ENCODE results near the gene PRB2. TPM values are rescaled to one million over a fixed set of nuclear protein-coding genes. Genes with fewer than 3 reads are reported as not detected.
"Not testable (repeated sequence)": the region's sequence is repeated elsewhere in the genome, so short reads cannot be mapped to it uniquely, and the experiment has no call there.

Gene PRB2
- polyA plus RNA-seq (ENCODE audit: insufficient read length in 4 of 4) = not detected

DNA sequence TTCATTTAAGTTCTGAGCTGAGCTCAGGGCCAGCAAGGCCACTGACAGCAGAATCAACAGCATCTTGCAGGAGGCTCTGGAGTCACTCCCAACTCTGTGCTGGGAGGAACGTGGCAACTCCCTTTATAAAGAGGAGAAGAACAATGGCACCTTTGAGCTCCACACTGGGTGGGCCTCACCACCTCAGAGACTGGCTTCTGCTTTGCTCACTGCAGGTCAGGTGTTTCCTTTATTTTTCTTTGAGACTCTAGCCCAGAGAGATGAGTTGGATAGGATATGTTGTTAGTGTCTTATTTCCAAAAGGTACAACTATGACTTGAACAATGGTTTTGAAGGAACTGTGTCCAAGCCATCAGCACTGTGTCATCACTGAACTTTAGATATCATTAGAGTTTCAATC lies at the start of gene PRB2:
Gene PRB2 (minus strand): TSS at position 101 of the 400 bp plus-strand sequence. CDS start 38 bp downstream, at position 63.
- not testable (repeated sequence) for DNase-seq (ENCODE audit: low read depth in 4 of 4, low spot score in 3 of 4)

DNA sequence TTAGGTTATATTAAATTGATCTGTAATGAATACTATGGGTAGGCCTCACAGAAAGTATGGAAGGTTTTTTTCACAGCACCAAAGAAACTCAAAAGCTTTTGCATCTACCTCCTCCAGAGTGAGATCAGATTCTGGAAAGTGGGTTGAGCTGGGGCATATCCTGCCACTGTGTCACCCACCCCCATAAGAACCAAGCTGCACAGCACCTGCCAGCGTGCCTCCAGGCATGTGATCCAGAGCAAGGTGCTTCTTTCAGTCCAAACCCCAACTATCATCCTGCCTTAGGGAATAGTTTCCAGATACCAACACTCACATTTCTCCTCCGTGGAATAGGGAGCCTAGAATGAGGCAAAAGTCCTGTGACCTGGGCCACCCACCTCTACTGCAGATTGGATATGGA lies 42.6 kb upstream of the PRB2 start:
- no peak for DNase-seq (ENCODE audit: low read depth in 4 of 4, low spot score in 3 of 4)

DNA sequence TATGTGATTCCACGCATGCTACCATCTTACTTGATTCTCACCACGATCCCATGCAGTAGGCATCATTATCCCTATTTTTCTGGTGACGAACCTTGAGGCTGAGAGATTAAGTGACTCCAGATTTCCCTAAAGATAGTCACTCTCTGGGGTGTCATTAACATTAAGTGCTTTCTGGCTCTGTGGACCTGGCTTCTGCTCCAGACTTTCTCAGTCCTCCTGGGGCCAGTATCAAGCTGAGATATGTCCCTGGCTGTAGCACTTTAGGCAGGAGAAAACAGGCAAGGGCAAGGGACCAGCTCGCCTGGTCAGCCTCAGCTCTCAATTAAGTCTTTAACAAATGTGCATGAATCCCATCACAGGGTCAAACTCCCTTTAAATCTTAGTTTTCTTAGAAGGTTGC lies 38.3 kb upstream of the PRB2 start:
- no peak for DNase-seq (ENCODE audit: low read depth in 4 of 4, low spot score in 3 of 4)

DNA sequence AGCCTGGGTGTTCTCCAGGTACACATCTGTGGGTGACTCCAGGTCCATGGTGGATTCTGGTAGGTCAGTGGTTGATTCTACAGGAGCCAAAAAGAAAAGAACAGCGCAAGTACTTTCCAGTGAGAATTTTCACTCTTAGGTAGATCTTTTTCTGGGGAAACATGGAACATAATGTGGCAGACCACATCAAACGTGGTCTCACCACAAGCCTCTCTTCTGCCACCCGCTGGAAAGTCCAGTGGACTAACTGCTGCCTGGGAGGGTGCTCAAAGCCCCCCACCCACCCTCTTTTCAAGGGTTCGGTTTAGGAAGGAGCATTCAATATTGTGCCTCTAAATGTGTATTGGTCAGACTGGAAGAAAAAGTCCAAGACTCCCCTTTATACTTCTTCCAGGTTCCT lies 36.1 kb upstream of the PRB2 start:
- DNase-seq (ENCODE audit: low read depth in 4 of 4, low spot score in 3 of 4) = no peak

DNA sequence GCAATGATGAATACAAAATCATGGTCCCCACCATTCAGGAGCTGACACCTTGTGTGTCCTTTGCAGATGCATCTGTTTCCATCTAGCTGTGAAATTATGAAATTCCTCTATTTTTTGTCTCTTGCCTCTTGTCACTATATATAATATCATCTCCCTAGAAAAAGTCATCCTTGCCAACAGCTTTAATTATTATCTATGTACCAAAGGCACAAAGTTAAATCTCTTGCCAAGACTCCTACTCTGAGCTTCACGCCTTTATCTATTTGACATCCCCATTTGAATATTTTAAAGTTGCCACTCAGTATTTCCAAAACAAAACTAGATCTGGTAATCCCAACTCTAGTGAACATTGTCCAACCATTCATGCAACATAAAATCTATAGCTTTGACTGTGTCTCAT lies 32.0 kb upstream of the PRB2 start:
- DNase-seq (ENCODE audit: low read depth in 4 of 4, low spot score in 3 of 4) = no peak

DNA sequence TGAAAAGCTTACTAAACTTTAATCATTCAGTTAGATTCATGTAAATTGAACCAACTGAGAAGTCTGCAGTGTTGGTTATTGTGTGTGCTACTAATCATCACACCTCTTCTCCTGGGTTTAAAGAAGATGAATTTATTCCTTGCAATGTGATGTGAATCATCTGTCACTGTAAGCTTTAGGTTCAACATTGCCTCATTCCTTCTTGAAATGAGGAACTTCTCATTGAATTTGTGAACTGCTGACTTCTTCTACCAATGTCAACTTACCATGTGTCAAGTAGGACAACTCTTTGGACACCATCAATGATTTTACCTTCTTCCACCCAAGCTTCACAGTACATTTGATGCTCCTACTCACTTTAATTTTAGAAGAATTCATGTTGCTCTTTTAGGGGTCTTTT lies 17.4 kb upstream of the PRB2 start:
- DNase-seq (ENCODE audit: low read depth in 4 of 4, low spot score in 3 of 4) = no peak

DNA sequence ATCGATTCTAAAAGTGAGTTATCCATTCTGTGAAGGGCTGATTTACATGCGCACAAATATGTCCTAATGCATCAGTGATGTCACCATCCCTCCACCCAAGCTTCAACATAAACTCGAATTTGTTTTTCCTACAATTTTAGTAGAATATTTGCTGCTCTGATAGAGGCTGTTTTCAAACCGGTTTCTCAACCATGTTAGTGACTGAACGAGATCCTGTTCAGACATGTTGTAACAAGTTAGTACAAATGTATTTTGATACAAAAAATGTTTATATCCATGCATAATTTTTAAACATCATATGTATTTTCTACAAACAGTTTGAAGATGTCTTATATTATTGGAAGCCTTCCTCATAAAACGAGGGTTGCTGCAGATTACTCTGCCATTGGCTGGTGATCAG lies 12.7 kb upstream of the PRB2 start:
- DNase-seq (ENCODE audit: low read depth in 4 of 4, low spot score in 3 of 4) = no peak

DNA sequence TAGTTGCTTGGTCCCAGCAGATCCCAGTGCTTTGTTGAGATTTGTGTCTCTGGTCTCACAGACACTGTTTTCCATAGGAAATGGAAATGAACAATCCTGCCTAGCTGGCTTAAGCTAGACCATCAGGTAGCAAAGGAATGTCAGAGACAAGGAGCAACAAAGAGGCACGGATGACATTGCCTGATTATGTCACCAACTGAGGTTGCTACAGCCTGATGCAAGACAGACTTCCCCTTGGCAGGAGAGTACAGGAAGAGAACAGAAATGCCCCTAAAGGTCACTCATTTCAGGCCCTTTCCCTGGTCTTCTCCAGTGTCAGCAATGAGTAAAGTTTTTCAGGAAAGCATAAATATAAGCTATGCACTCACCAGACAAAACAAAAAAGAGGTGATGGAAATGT lies 2.0 kb upstream of the PRB2 start:
- DNase-seq (ENCODE audit: low read depth in 4 of 4, low spot score in 3 of 4) = no peak

DNA sequence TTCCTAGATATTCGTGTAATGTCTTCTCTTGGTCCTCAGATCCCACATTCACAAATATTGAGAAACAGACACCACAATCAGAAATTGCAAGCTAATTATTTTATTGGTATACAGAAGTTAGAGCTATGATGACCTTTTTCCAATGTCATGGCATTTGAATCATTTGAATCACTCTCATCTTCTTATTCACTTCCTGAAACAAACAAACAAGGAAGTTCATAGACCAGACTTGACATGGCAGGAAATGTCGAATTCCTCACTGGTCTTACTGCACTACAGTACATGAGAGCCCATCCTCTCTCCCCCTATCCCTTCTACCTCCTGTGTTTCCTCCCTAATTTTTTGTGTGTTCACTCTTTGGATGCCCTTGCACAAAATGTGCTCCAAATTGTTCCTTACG lies 3.9 kb downstream of the PRB2 start:
- not testable (repeated sequence) for DNase-seq (ENCODE audit: low read depth in 4 of 4, low spot score in 3 of 4)

DNA sequence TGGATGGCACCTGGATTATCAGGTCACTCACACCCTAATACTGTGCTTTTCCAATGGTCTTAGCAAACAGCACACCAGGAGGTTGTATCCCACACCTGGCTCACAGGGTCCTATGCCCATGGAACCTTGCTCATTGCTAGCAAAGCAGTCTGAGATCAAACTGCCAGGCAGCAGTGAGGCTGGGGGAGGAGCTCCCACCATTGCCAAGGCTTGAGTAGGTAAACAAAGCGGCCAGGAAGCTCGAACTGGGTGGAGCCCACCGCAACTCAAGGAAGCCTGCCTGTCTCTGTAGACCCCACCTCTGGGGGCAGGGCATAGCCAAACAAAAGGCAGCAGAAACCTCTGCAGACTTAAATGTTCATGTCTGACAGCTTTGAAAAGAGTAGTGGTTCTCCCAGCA lies 17.9 kb downstream of the PRB2 start:
- DNase-seq (ENCODE audit: low read depth in 4 of 4, low spot score in 3 of 4) = not testable (repeated sequence)

DNA sequence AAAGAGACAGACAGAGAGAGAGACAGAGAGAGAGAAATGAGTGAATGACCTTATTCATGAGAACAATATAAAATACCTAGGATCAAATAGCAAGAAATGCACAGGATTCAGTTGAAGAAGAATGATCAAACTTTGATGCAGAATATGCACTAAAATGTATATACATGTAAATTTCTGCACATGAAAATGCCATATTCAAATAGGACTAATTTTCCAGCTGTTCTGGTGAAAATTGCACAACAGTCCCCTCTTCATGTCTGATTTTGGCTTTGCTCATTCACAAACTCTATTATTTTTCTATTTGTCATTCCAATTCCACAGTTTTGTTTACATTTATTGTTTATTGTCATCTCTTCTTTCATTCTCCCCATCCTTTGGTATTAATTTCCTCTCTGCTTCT lies 34.2 kb downstream of the PRB2 start:
- no peak for DNase-seq (ENCODE audit: low read depth in 4 of 4, low spot score in 3 of 4)

DNA sequence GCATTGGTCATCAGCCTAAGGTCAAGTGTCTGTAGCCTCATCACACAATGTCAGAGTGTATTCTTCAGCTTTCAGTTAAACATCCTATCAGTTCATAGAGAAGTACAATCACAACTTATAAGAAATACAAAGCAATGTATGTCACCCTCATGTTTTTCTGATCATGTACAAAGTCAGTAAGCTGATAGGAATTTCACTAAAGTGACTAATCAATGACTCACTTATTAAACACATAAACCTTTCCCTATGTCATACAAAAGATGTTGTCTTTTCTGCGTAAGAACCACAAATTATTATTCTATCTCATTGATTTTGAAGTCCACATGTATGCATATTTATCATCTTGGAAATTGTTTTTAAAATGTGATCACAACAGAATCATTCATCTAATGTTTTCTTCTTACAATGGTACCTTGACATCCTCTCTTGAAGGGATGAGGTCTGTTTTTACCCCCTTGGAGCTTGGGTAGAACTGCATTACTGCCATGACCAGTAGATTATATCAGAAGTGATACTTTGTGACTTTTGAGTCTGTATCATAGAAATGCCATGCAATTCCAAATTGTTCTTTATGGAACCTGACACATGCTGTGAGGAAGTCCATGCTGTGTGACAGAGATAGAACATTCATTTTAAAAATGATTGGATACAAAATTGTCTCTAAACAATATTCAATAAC lies 35.0 kb downstream of the PRB2 start:
- DNase-seq (ENCODE audit: low read depth in 4 of 4, low spot score in 3 of 4) = not testable (repeated sequence)

DNA sequence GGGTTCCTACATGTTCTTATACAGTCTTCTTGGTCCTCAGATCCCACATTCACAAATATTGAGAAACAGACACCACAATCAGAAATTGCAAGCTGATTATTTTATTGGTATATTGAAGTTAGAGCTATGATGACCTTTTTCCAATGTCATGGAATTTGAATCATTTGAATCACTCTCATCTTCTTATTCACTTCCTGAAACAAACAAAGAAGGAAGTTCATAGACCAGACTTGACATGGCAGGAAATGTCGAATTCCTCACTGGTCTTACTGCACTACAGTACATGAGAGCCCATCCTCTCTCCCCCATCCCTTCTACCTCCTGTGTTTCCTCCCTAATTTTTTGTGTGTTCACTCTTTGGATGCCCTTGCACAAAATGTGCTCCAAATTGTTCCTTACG lies 43.6 kb downstream of the PRB2 start:
- DNase-seq (ENCODE audit: low read depth in 4 of 4, low spot score in 3 of 4) = not testable (repeated sequence)

DNA sequence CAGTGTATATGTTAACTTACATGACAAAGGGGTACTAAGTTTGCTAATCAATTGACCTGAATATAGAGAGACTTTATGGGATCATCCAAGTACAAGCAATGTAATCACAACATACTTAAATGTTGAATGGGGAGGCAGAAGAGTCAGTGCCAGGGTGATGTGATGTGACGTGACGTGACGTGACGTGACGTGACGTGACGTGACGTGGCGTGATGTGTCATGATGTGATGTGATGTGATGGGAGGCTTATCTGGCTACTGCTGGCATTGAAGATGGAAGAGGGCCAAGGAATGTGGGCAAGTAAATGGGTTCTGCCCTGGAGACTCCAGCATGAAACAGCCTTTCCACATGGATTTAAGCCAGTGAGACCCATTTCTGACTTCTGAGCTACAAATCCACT lies 46.9 kb downstream of the PRB2 start:
- no peak for DNase-seq (ENCODE audit: low read depth in 4 of 4, low spot score in 3 of 4)

DNA sequence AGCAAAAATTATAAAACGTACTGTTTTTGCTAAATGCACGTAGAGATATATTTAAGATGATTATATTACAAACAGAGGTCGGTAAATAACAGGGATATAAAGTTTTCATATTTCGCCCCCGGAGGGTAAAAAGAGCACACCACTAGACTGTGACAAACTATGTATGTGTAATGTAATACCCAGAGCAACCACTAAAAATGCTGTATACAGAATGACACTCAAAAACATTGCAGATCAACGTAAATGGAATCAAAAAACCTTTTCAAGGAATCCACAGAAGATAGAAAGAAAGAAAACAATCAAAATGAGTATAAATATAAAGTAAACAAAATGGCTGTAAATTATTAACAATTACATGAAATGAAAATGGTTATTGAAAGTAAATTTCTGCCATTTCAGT lies 47.6 kb downstream of the PRB2 start:
- DNase-seq (ENCODE audit: low read depth in 4 of 4, low spot score in 3 of 4) = no peak

DNA sequence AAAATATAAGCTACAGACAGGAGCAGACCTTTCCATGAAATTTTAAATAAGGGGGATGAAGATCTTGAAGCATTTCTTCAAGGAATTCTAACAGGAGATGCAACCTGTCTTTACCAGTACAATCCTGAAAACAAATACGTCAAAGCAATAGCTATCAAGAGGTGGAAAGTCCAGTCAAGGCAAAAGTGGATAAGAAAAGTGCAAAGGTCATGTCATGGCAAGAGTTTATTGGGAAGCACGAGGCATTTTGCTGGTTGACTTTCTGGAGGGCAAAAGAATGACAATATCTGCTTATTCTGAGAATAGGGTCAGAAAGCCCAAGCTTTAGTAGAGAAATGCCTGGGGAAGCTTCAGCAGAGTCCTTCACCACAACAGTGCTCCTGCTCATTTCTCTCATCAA lies 50.9 kb downstream of the PRB2 start:
- no peak for DNase-seq (ENCODE audit: low read depth in 4 of 4, low spot score in 3 of 4)

Other genes starting within 250 kb of the PRB2 start
- gene SMIM10L1, start 224.4 kb downstream of the PRB2 start, polyA plus RNA-seq (ENCODE audit: insufficient read length in 4 of 4) = 10 to 100 TPM; 17.0 to 20.7 (median 19.5) TPM
- not detected for gene TAS2R42, start 208.6 kb downstream of the PRB2 start, polyA plus RNA-seq (ENCODE audit: insufficient read length in 4 of 4)
- under 1 TPM in 2 of 4 donors, not detected in 2; 0.08 to 0.19 TPM for gene PRB3, start 125.9 kb downstream of the PRB2 start, polyA plus RNA-seq (ENCODE audit: insufficient read length in 4 of 4)
- gene PRB4, start 85.1 kb downstream of the PRB2 start, polyA plus RNA-seq (ENCODE audit: insufficient read length in 4 of 4) = not detected

Data from right renal pelvis (tissue), 4 donors.